HG03439 (cell line): Measurements from ENCODE around the gene TLL1.
A peak's percentile ranks its signal among the peaks of the same experiment; 100 is the strongest.

Source experiments
- ATAC-seq: cut with Tn5 transposase; IDR thresholded peaks from one replicate; pipeline ENCODE4 v1.9.1; 2021; ENCODE audit warnings: mild to moderate bottlenecking, moderate library complexity; ENCODE audit not compliant: unreplicated experiment

TLL1 gene

DNA sequence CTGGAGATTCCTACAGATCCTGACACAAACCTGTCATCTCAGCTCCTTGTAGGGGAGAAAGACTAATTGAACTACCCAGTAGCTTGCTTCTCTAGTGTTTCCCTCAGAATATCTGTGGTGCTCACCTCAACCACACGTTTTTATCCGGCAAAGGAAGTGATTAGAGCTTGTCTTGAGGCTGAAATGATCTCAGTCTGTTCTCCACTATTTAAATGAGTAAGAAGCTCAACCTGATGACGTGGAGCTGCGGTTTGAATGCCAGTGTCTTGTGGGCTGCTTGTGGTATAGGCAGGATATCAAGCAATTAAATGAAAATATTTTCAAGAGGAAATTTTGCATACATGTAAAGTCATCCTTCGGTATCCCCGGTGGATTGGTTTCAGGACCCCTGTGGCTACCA lies 270.2 kb downstream of the TLL1 start:
- peak; percentile 51 for ATAC-seq

DNA sequence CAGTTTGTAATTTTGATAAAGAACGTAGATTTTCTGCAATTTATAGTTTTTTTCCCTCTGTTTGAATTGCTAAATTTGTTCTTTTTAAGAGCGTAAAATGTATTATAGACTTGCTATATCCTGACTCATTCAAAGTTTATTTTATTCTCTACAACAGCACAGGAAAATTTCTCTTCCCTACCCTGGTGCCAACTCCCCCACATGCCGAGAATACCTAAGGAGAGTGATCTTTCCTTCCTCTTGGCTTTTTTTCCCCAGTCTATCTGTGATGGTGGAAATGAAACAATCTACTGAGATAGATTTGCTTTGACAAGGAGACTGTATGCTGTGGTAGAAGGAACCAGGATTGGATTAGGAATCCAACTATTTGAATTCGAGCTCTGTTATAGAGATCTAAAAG lies 271.6 kb downstream of the TLL1 start:
- no peak for ATAC-seq

DNA sequence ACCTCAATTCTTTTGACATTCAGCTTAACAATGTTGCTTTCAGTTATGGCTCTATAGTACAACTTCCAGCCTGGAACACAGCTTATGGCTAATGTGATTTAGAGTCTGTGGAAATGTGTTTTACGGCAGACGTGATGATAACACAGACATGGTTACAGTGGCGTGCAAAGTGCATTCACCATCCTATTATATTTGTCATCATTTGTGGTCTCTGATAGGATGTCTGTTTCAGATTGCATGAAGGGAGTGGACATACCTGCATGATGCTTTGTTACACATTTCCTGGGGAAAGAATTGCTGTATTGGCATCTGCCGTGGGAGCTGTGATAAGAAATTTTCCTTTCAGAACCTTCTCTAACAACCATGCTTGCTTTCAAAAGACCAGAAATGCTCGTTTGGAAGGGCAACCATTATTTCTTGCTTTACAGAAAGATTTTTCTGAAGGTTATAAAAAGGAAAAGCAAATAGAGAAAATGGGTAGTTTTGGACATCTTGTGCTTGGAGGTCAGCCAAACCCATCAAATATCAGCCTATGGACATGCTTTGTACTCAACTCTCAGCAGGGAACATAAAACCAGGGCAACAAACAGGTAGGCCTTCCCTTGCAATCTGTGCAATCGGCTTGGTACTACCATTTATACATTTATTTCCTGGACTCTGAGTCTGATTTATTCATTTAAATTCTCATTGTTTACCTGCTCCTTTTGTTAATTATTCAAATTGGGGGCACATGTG lies 273.9 kb downstream of the TLL1 start:
- ATAC-seq = no peak
